Measurements from ENCODE around the gene NDRG2.
"Not testable (repeated sequence)": the region's sequence is repeated elsewhere in the genome, so short reads cannot be mapped to it uniquely, and the experiment has no call there.

Gene NDRG2

DNA sequence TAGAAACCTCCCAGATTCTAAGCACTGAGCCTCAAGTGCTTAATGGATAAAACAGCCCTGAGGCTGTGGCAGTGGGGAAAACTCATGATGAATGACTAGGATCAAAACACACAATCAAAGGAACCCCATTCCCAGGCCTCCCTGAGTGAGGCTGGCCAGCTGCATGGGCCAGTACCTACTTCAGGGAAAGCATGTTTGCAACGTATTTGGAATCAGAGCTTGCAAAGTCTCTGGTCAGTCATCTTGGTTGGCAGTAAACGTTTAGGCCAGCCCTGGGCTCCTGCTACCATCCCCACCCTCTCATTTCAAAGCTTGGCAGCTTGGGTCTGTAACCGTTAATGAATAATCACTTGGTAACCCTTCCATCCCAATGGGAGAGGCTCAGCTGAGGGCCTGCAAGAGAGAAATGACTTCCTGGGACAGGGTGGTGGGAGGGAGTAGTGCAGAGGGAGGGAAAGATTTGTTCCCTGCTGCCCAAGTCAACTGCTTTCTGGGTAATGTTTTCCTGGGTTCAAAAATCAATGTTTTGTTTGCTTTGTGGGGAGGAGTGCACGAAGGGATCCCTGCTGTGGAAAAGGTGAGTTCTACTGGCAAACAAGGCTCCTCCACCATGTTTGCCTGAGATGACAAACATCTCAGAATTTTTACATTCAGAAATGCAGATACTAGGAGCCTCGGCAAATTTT lies 30.7 kb upstream of the NDRG2 start:
- no peak for DNase-seq (ENCODE audit: low read depth in 3 of 3)

DNA sequence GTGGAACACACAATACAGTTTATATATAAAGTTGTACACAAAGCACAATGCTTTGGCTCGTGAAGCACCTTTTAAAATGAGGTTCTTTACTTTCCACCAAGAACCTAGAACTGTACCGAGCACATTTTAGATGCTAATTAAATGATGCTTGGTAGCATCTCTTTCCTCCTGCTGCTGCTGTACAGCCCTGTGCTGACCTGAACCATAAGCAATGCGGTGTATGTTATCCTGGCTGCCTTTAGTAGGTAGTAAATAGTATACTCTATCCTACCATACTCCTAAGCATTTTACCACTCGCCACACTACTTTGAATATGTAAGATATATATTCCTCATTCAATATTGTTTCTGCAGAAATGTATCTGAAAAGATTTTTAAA lies 29.9 kb upstream of the NDRG2 start:
- no peak for DNase-seq (ENCODE audit: low read depth in 3 of 3)

DNA sequence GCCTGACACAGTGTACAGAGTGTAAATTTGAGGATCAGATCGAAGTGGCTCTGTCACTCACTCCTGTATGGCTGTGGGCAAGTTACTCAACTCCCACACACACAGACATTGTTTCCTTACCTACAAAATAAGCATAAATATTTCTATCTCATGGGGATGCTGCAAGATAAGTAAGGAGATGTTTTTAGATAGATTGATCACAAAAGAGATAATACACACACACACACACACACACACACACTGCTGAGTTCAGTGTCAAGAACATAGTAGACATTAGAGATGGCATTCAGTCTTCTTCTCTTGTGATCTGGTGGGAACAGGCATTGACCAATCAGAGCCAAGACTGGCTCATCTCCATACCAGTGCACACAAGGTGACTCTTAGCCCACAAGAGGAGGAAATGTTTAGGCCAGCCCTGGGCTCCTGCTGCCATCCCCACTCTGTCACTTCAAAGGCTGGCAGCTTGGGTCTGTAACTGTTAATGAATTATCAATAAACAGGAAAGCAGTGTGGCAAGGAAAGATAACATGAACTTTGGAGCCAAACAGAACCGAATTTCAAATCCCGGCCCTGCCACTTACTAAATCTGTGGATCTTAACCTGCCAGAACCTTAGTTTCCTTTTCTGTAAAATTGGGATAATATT lies 29.4 kb upstream of the NDRG2 start:
- DNase-seq (ENCODE audit: low read depth in 3 of 3), result no peak

DNA sequence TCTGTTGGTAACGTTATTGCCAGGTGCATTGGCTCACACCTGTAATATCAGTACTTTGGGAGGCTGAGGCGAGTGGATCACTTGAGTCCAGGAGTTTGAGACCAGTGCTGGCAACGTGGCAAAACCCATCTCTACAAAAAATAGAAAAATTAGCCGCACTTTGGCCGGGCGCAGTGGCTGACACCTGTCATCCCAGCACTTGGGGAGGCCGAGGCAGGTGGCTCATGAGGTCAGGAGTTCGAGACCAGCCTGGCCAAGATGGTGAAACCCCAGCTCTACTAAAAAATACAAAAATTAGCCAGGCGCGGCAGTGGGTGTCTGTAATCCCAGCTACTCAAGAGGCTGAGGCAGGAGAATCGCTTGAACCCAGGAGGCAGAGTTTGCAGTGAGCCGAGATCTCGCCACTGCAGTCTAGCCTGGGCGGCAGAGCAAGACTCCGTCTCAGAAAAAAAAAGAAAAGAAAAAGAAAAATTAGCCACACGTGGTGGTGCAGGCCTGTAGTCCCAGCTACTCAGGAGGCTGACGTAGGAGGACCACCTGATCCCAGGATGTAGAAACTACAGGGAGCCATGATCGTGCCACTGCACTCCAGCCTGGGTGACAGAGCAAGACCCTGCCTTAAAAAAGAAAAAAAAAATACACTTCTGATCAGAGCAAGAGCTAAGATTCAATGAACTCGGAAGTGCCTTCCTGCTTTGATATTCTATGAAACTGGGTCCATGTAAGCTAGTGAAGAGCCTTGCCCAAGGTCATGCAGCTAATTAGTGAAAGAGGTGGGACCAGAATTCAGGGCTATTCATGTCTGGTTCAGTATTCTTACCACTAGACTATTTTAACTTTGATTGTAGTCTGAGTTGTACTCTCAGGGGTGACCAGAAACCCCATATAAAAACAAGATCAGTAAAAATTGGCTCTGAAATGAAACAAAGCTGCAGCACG lies 28.6 kb upstream of the NDRG2 start:
- no peak for DNase-seq (ENCODE audit: low read depth in 3 of 3)

DNA sequence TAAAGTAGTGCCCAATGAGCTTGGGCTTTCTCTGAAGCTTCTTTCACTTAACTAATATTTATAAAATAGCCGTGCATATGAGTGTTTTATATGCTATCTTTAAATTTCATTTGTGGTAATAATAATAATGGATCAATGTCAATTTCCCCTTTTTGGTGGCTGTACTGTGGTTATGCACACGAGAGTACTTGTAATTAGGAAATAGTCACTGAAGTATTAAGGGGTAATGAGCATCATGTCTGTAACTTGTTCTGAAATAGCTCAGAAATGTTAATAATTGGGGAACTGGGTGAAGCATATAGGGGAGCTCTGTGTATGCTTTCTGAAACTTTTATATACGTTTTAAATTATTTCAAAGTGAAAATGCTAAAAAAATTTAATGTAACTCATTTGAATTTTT lies 25.7 kb upstream of the NDRG2 start:
- DNase-seq (ENCODE audit: low read depth in 3 of 3), result no peak

DNA sequence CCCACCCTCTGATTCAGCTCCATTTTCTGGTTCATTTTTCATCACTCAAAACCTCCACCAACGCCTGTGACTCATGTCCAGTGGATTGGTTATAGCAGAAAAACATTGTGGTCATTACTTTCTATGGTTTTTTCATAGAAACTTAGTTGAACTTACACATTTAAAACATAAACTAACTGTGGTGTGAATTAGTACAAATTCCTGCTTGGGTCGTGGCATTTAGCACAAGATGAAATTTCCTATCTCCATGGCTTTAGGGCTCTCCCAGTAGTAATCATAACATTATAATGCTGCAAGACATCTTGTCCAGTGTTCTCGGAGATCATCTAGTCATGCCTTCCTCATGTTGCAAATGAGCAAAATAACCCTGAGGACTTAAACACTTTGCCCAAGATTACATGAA lies 24.4 kb upstream of the NDRG2 start:
- no peak for DNase-seq (ENCODE audit: low read depth in 3 of 3)

DNA sequence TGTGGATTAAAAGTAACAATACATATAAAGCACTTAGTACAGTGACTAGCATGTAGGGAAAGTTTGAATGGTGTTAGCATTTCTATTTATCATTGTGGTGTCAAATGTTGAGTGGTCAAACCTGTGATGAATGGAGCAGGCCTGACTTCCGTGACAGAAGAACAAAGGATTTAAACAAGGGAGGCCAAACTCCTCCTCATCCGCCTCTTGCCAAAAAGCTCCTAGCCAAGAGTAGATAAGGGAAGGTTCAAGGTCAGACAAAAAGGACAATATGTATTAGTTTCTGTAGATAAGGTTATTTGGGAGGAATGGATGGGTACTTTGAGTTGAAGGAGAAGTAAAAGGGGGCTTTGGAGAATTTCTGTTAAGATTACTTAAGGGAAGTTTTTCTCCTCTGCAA lies 23.8 kb upstream of the NDRG2 start:
- DNase-seq (ENCODE audit: low read depth in 3 of 3), result no peak

DNA sequence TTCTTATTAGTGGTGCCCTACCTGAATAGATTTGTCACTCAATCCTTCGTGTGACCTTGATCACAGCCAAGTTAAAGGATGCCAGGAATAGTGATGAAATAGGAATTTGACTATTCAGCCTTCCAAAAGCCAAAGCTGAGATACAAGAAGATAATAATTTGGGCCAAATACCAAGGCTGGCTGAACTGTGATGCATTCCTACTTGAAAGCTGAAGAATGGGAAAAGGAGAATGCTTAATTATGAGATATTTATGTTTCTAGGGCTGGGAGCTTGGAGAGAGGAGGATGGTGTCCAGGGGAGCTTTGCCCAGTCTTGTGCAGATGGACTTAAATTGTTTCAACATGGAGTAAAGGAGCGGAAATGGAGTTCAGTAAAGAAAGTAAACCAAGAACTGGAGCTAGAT lies 22.5 kb upstream of the NDRG2 start:
- DNase-seq (ENCODE audit: low read depth in 3 of 3), result no peak

DNA sequence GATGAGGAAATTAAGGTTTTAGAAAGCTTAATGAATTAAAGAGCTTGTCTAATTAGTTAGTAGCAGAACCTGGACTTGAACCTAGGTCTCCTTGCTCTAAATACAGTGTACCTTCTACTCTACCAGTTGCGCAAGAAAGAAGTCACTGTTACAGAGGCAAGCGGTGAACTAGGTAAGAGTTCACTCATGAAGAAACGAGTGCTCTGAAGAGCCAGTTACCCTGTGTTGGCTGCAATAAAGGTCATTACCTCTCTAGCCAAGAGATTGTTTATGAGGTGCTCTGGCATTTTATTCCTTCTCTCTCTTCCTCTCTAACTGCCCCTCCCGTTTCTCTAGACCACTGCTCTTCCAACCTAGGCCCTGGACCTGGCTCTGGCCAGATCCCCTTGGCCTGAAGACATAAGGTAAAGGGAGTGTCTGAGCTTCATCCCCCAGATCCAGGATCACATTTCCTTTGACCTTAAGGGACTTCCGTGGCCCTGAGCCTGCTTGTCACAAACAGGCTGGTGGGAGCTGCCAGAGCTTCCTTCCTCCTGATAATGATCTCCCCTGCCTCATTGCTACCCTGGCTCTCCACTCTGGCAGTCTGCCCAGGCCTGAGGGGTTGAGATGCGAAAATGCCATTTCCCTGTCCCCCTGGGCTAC lies 19.2 kb upstream of the NDRG2 start:
- DNase-seq (ENCODE audit: low read depth in 3 of 3), result no peak

DNA sequence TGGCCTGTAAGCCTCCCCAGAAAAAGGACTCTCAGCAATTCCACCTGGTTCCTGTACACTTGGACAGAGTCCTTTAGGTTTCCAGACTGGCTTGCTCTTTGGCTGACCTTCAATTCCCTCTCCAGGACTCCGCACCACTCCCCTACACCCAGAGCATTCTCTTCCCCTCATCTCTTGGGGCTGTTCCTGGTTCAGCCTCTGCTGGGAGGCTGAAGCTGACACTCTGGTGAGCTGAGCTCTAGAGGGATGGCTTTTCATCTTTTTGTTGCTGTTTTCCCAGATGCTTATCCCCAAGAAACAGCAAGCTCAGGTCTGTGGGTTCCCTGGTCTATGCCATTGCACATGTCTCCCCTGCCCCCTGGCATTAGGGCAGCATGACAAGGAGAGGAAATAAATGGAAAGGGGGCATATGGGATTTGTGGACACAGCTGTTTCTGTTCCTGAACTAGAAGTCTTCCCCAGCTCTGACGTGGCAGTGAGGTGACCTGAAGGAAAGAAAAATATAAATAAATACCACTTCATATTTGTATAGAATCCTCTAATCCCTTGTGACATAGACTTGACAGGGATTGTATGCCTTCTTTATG lies 18.6 kb upstream of the NDRG2 start:
- no peak for DNase-seq (ENCODE audit: low read depth in 3 of 3)

DNA sequence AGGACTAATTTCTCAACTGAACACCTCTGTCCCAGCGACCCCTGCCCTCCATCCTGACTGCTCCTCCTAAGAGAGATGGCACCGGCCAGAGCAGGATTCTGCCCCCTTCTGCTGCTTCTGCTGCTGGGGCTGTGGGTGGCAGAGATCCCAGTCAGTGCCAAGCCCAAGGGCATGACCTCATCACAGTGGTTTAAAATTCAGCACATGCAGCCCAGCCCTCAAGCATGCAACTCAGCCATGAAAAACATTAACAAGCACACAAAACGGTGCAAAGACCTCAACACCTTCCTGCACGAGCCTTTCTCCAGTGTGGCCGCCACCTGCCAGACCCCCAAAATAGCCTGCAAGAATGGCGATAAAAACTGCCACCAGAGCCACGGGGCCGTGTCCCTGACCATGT lies 18.1 kb upstream of the NDRG2 start:
- no peak for DNase-seq (ENCODE audit: low read depth in 3 of 3)

DNA sequence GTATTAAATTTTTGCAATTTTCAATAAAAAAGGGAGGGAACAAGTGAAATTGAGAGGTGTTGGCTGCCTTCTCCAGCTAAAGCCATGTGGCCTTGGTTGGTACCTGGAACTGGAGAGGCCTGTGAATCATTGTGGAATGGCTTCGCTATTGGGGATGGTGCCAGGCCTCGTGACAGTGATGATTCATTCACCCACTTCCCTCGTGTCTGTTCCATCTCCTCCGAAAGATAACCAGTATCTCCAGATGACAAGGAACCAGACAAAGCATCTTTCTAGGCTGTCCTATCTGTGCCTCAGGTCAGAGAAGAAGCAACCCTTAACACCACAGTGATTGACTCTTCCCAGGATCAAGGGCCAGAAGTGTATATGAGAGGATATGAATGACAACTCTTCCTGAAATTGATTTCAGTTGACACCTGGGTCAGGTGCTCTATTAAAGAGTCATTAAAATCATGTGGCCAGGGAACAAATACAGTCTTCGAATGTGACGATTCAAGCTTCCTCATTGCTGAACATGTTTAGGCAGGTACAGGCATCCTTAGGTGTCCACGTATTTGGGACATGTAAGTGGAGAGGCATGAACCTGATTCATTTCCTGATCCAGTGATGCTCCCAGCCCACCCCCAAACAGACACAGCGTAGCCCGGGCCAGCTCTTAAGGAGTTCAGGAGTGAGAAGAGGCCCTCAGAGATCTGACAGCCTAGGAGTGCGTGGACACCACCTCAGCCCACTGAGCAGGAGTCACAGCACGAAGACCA lies 17.0 kb upstream of the NDRG2 start, which contains the start of gene RNASE7:
TSS of gene RNASE7 (plus strand) at position 687 of the 758 bp plus-strand sequence. CDS start 631 bp downstream, outside the sequence.
- DNase-seq (ENCODE audit: low read depth in 3 of 3), result no peak

DNA sequence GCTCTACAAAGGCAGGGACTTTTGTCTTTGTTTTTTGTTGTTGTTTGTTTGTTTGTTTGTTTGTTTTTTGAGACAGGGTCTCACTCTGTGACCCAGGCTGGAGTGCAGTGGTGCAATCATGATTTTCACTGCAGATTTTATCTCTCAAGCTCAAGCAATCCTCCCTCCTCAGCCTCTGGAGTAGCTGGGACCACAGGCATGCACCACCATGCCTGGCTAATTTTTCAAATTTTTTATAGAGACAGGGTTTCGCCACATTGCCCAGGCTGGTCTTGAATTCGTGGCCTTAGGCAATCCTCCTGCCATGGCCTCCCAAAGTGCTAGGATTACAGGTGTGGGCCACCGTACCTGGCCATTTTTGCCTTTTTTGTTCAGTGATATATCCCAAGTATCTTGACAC lies 16.1 kb upstream of the NDRG2 start:
- not testable (repeated sequence) for DNase-seq (ENCODE audit: low read depth in 3 of 3)

DNA sequence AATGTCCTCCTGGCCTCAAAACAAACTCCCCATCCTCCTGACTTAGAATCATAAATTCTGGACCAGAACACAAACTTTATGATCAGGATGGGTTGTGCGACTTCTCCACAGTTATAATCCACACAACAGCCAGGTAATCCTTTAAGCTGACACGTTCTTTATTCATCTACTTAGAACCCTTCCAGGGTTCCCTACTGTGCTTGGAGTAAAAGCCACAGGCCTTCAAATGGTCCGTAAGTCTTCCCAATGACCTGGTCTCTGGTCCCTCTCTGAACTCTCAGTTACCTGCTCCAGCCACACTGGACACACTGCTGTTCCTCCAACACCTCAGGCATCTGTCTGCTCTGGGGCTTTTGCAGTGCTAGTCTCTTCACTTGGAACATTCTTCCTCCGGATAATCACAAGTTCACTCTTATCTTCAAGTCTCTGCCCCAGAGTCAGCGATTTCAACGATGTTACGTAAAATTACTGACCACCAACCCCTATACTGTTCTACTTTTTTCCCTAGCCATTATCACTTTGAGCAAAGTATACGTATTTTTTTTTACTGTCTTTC lies 15.6 kb upstream of the NDRG2 start:
- DNase-seq (ENCODE audit: low read depth in 3 of 3), result no peak

DNA sequence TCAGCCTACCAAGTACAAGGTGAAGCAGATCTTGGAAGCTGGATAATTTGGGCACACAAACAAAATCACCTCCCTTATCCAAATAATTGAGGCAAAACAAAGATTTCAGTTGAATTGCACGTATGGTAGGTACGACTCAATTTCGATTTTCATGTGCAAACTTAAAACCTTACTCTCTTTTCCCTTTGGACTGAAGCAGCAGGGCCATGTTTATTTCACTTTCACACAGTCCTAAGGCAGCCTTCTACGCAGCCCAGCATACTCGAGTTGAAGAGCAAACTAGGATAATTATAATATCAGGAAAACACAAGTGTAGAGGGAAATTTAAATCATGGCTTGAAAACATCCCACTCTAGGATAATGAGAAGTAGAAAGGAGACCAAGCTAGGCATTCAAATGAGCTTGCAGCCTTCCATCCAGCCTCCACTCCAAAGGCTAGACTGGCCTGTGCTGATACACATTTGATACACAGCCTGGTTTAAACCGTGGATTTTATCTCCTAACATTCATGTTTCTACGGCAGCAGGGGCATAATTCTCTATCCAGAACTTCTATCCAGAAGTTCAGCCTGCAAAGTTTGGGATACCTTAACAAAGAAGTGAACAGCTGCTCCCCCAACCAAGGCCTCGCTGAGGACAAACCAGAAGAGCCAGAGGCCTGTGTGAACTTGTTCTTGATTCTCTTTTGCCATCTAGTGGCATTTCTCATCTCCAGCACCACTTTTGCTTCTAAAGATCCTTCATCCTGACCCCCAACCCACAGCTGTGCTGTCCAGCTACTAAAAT lies 14.9 kb upstream of the NDRG2 start:
- DNase-seq (ENCODE audit: low read depth in 3 of 3), result no peak

DNA sequence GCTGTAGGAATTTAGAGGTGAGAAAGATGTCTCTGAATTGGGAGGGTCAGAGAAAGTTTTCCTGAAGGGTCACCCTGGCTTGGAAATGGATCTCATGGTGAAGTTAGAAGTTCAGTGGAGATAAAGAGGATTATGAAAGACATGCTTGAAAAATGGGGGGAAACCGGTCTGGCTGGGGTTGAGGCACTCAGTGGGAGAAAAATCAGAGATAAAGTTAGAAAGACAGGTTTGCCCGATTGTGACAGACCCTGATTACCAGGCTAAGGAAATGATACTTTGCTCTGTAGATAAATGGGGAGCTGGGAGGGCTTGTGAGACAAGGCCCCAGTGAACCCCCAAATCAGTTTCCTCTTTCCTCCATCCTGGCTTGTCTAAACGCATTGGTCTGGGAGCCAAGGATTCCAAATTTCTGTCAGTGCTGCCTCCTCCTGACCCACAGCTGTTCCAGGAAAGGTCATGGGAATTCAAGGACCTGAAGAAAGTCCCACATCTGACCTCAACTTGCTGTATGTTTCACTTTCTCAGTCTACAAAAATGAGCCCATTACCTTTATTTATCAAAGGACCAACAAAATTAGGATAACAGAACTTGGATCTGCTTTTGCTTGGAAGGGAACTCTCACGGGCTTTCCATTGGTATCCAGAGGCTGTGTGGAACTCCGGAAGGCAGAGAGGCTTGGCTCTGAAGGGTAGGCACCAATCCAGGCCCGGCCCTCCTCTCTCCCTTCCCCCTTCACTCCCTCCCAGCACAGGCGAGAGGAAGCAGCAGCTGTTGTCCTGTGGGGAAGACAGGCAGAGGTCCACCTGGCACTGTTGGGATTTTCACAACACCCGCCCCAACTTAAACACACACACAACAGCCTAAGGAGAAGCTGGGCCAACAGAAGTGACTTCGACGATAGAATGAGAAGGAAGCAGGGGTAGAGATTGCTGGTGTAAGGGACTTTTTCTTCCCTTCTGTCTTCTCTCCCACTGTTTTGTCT lies 13.9 kb upstream of the NDRG2 start:
- no peak for DNase-seq (ENCODE audit: low read depth in 3 of 3)

DNA sequence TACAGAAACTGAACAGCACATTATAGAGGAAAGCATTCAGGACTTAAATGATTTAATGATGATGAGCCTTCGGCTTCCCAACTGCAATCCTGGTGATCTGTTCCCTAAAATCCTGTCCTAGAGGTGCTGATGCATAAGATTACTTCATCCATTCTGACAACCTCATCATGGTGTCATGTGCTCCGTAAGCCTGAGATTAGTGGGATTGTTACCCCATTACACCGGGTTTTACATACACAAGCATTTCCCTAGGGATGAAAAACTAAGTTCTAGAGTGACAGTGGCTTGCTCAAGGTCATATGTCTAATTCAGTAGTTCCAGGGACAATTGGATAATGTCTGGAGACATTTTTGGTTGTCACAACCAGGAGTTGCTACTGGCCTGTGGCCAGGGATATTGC lies 12.3 kb upstream of the NDRG2 start:
- no peak for DNase-seq (ENCODE audit: low read depth in 3 of 3)

DNA sequence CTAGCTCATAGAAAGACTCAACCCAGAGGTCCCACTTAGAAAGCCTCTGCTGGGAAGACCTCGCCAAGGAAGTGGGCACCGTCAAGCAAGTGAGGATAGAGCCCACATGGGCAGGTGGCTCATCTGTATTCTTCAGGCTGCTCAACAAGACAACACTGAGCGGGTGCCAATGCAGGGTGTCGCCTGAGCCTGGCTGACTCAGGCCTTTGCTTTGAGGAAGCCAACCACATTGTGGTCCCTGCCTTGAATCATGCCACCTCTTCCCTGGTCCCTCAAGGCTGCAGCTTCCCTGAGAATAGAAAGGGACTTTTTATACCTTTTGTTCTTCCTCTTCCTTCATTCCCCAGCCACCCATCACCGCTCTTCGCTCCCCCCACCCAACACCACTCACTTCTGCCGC lies 11.9 kb upstream of the NDRG2 start:
- no peak for DNase-seq (ENCODE audit: low read depth in 3 of 3)

DNA sequence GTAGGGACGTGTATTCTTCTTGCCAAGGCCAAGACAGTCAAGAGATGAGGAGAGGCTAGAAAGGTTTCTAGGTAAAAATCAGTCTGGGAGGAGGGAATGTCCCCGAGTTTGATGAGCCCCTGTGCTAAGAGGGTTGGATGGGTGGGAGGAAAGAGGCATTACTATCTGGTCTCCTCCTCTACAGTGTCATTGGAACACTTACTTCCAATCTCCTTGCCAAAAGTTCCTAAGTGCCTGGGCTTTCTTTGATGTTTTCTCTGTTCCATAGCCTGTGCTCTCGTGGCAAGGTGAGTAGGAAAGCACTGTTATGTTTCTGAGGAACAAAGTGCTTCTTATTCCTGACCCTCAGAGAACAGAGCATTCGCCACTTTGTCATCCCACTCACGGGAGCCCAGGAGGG lies 9.8 kb upstream of the NDRG2 start, which contains the start of gene RNASE13:
TSS of gene RNASE13 (minus strand) at position 101 of the 400 bp plus-strand sequence. CDS start 519 bp downstream, outside the sequence.
- no peak for DNase-seq (ENCODE audit: low read depth in 3 of 3)
